Fibroblast of pulmonary artery (primary cell): ENCODE data around the gene IL18.
"Not testable (repeated sequence)": the region's sequence is repeated elsewhere in the genome, so short reads cannot be mapped to it uniquely, and the experiment has no call there.

Experiments used
- DNase-seq: peaks from one replicate; pipeline ENCODE4 v3.0.0-alpha.2; 2010; ENCODE audit warnings: low read depth
- H3K4me3 ChIP-seq: replicated peaks from 2 replicates; pipeline ENCODE4 v1.5.1; 2011; ENCODE audit warnings: low read depth, mild to moderate bottlenecking, control low read depth, low read length, moderate library complexity
- TF ChIP-seq, protein P1 (sequence below): IDR thresholded peaks from 2 replicates; pipeline ENCODE4 v1.5.1; 2011; ENCODE audit warnings: mild to moderate bottlenecking, control low read depth, low read length, inconsistent platforms; ENCODE audit errors: missing control alignments

The IL18 gene

DNA sequence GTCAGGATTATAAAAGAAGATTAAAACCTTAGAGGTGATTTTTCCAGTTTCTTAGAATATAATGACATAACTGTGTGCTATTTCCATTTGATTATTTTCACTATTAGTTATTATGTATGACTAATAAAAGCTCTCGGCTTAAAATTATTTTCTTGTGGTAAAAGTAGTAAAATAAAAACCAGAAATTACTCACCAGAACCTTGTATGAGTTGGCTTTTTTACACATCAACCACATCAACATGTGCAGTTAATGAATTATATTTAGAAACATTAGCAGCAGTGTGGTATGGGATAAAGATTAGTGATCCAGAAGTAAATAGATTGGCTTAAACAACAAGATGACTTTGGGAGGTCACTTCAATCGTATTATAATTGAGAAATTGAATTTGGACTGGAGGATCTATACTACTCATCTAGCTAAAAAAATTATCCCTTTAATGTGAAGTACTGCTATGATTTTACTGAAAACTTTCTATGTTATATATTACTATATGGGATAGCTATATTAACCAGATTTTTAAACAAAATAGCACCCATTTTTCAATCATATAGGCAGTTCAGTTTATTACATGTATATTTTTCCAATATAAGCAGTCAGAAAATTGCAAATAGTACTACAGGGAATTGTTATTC, 8.6 kb upstream of the IL18 start:
- TF ChIP-seq, protein P1, sequence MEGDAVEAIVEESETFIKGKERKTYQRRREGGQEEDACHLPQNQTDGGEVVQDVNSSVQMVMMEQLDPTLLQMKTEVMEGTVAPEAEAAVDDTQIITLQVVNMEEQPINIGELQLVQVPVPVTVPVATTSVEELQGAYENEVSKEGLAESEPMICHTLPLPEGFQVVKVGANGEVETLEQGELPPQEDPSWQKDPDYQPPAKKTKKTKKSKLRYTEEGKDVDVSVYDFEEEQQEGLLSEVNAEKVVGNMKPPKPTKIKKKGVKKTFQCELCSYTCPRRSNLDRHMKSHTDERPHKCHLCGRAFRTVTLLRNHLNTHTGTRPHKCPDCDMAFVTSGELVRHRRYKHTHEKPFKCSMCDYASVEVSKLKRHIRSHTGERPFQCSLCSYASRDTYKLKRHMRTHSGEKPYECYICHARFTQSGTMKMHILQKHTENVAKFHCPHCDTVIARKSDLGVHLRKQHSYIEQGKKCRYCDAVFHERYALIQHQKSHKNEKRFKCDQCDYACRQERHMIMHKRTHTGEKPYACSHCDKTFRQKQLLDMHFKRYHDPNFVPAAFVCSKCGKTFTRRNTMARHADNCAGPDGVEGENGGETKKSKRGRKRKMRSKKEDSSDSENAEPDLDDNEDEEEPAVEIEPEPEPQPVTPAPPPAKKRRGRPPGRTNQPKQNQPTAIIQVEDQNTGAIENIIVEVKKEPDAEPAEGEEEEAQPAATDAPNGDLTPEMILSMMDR = no peak
- no peak for DNase-seq
- H3K4me3 ChIP-seq = no peak overlapping the region

DNA sequence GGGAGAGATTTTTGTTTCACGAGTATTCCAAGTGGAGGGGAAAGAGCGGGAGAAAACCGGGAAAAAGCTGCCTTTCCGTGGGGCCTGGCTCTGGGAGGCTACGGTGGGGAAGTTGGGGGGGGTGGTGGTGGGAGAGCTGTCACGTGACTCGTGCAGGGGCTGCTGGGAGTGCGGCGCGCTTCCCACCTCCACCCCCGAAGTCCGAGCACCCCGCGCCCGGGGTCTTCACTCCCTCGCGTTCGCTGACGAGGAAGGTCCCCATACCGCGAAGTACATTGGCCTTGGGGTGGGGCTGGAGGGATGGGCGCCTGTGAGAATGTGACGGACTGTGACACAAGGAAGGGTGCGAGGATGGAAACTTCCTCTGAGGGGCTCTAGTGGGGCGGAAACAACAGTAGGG, 3.3 kb upstream of the IL18 start, which contains the start of gene TEX12:
TEX12 (plus strand) TSS at position 228 of the 400 bp plus-strand sequence. CDS start 1,897 bp downstream, outside the sequence.
- no peak for DNase-seq
- TF ChIP-seq, protein P1 = no peak
- H3K4me3 ChIP-seq = no peak within 1 kb of the TSS

DNA sequence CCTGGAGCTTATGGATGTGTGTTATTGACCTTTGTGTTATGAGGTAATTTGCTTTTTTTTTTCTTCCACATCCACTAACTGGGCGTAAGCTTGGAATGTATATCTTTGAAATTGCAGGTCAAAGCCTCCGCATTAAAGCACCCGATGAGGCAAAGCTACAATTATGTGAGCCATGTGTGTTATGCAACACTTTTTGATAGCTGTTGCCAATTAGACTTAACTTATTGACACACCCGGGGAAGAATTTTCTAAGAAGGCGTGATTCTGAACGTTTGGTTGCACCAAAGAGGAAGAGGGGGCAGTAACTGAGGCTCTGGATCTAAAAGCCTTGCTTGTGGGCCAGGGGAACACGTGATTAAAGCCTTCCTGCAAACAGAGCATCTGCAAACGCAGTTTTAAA, 2.7 kb upstream of the IL18 start:
- DNase-seq = peak; percentile 41
- H3K4me3 ChIP-seq = no peak overlapping the region
- TF ChIP-seq, protein P1 = no peak

DNA sequence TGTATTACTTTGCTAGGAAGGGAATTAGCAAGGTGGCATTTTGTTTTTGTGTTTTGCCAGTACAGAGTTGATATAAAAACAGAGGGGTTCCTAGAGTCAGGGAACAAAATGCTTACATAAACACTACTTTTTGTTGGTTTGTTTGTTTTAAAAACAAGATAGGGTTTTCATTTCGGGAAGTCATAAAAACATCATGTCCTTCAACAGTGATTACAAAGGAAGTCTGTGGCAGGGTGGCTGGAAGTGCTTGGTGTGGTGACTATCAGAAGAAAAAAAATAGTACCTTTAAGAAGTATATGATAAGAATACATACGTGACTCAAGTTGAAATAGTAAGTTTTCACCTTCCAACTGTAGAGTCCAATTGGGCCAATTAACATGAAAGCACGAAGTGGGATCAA, 1.2 kb upstream of the IL18 start:
- TF ChIP-seq, protein P1 = no peak
- H3K4me3 ChIP-seq = no peak overlapping the region
- no peak for DNase-seq

DNA sequence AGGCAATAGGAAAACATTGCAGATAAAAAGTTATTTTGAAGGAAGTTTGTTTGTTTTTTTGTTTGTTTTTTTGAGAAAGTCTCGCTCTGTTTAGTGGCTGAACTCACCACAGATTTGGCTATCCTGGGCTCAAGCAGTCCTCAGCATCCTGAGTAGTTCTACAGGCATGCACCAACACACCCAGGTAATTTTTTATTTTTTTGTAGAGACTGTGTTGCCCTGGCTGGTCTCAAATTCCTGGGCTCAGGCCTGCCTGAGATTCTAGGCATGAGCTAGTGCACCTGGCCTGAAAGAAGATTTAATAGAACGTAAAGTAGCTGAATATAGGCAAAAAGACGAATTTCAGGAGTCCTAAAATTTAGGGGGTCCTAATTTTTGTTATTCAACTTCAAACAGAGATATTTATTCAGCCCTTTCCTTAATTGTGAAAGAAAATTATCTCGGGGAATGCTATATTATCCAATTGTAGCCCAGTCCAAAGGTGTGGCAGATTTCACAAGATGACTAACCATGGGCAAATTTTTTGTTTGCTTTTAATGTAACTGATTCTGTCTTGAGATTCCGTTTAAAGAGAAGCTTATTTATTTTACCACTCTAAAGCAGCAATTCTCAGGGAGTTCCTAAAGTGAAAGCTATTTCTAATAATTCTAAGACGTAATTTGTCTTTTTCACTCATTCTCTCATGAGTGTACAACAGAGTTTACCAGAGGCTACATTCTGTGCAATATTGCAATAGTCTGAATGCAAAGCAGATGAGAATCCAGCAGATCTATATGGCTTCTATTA, 940 bp downstream of the IL18 start:
- TF ChIP-seq, protein P1 = no peak
- H3K4me3 ChIP-seq = no peak overlapping the region
- no peak for DNase-seq

DNA sequence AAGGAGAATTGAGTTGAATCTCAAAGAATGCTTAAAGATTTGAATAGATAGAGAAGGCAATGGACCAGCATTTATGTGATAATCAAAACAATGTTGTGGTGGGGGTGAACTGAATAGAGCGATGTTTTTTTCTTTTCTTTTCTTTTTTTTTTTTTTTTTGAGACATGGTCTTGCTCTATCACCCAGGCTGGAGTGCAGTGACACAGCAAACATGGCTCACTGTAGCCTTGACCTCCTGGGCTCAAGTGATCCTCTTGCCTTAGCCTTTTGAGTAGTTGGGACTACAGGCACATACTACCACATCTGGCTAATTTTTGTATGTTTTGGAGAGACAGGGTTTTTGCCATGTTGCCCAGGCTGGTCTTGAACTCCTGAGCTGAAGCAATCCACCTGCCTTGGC, 1.7 kb downstream of the IL18 start:
- not testable (repeated sequence) for H3K4me3 ChIP-seq, DNase-seq

DNA sequence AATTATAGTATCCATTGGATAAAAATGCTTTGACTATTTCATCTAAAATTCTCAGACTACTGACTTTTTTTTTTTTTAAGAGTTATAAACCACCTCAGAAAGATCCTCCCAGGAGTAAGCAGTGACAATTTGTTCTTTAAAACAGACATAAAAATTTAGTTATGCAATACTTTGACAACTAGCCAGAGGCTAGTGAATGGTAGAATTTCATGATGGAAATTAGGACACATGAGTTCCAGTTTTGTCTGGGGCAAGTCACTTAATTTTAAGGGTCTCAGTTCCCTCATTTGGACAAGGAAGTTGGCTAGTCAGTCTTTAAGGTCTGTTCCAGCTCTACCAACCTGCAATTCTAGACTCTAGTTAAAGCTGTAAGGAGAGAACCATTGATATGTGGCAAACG, 2.9 kb downstream of the IL18 start:
- no peak overlapping the region for H3K4me3 ChIP-seq
- peak; percentile 36 for DNase-seq
- TF ChIP-seq, protein P1 = no peak
